Measurements from ENCODE around the gene GALNT12. TPM values are rescaled to one million over a fixed set of nuclear protein-coding genes. Genes with fewer than 3 reads are reported as not detected.

GALNT12 gene
- total RNA-seq, 1 experiment from 2014 or later, result 31.2 TPM

- ChIA-PET CTCF (no interaction called here), POLR2A (no interaction called here), RAD21 (ENCODE audit: low non-redundant PET in 1 of 2, low total read pairs in 2 of 2, uncharacterized antibody in 2 of 2, unreplicated experiment in 2 of 2) (no interaction called here)
- intact Hi-C loops (cut with micrococcal nuclease), result loop anchor here (5.0 kb wide), 1 partner anchor 472 kb away; no protein-coding TSS in a partner anchor
- no TSS peak for BruUV-seq (replicated peaks)
- ATAC-seq (no peak), DNase-seq (ENCODE audit: low read depth, low spot score) (no peak)
- Histone ChIP-seq H3K9me3 (ENCODE audit: control insufficient read depth in 1 of 2, insufficient read depth in 1 of 2, low read depth in 1 of 2, low read length in 2 of 2) (no peaks in the 10 kb centered on the region), H3K79me2 (ENCODE audit: insufficient read depth, low read length) (peaks cover 60% of the 10 kb centered on the region), H3K36me3 (ENCODE audit: control insufficient read depth in 1 of 2, insufficient read depth in 2 of 2, low read length in 2 of 2) (peaks cover 7 to 37% of the 10 kb centered on the region in 2 experiments; a peak in 3 of 4 replicates), H3K4me3 (replicated peaks in 1 of 2; ENCODE audit: low read depth in 1 of 2, low read length in 2 of 2) (no peak overlapping the region), H3K9ac (ENCODE audit: low read length) (no peak overlapping the region), H4K20me1 (ENCODE audit: insufficient read depth) (peaks cover 10% of the 10 kb centered on the region; the same call in 1 of the 2 replicates), H3K27me3 (ENCODE audit: insufficient read depth, low read length) (no peaks in the 10 kb centered on the region), H3K9me2 (ENCODE audit: insufficient read depth) (no peaks in the 10 kb centered on the region), H3K4me1 (ENCODE audit: control insufficient read depth in 1 of 2, insufficient read depth in 2 of 2, low read length in 2 of 2) (peaks cover 14 to 51% of the 10 kb centered on the region in 2 experiments), H3K27ac (ENCODE audit: low read depth, low read length) (no peak overlapping the region), H3K4me2 (ENCODE audit: low read length) (no peak overlapping the region), H2AFZ (ENCODE audit: low read depth, low read length, poor library complexity, severe bottlenecking) (no peak overlapping the region)
- TF ChIP-seq SP1 (IDR thresholded peaks at IDR 0.05; ENCODE audit: low read depth), result no peak
- no peak for TF ChIP-seq FOSL1 (IDR thresholded peaks at IDR 0.05; ENCODE audit: low read depth)
- TF ChIP-seq EGR1 (IDR thresholded peaks at IDR 0.05; ENCODE audit: low read depth), result no peak
- TF ChIP-seq CEBPB (IDR thresholded peaks at IDR 0.05; ENCODE audit: low read depth), result no peak
- TF ChIP-seq EZH2phosphoT487 (IDR thresholded peaks at IDR 0.05; ENCODE audit: borderline replicate concordance), result no peak
- TF ChIP-seq POLR2AphosphoS5 (IDR thresholded peaks at IDR 0.05; ENCODE audit: low read depth, low read length), result no peak
- TF ChIP-seq YY1 (IDR thresholded peaks at IDR 0.05; ENCODE audit: extremely low read depth, insufficient replicate concordance, low read depth, low read length), result no peak
- TF ChIP-seq SIN3A (IDR thresholded peaks at IDR 0.05; ENCODE audit: low read depth), result no peak
- TF ChIP-seq ZFX (IDR thresholded peaks at IDR 0.05), result no peak
- no peak for TF ChIP-seq CTCF (IDR thresholded peaks at IDR 0.05 in 2 of 3, conservative IDR thresholded peaks at IDR 0.05 in 1 of 3; ENCODE audit: borderline replicate concordance in 1 of 3, insufficient read depth in 1 of 3, low read depth in 2 of 3, low read length in 2 of 3)
- no peak for TF ChIP-seq POLR2A (IDR thresholded peaks at IDR 0.05; ENCODE audit: borderline replicate concordance, extremely low read depth, insufficient read depth, insufficient read length)
- TF ChIP-seq SRF (IDR thresholded peaks at IDR 0.05; ENCODE audit: low read depth), result no peak
- no peak for TF ChIP-seq ZBTB33 (IDR thresholded peaks at IDR 0.05; ENCODE audit: extremely low read depth, insufficient replicate concordance, low read length)
- no peak for TF ChIP-seq TCF7L2 (IDR thresholded peaks at IDR 0.05; ENCODE audit: borderline replicate concordance, extremely low read depth, insufficient read depth, insufficient read length)
- TF ChIP-seq RAD21 (IDR thresholded peaks at IDR 0.05; ENCODE audit: low read depth), result no peak
- TF ChIP-seq REST (IDR thresholded peaks at IDR 0.05; ENCODE audit: low read depth), result no peak
- TF ChIP-seq EZH2 (IDR thresholded peaks at IDR 0.05), result no peak
- TF ChIP-seq MAX (IDR thresholded peaks at IDR 0.05), result no peak
- TF ChIP-seq ATF3 (IDR thresholded peaks at IDR 0.05), result no peak
- TF ChIP-seq CBX3 (IDR thresholded peaks at IDR 0.05; ENCODE audit: low read depth), result no peak
These were observed 17.9 kb upstream of the GALNT12 start for GRCh38 chr9:98789483-98790133.
